ENCODE results near the gene TM9SF1. TPM values are rescaled to one million over a fixed set of nuclear protein-coding genes. Genes with fewer than 3 reads are reported as not detected.
A peak's percentile ranks its signal among the peaks of the same experiment; 100 is the strongest.

The TM9SF1 gene
- total and polyA plus RNA-seq, 2 of the 13 experiments (the other 11 are each of a cell fraction or from before 2014, with no cell fraction given), result 83.2 to 110 TPM

DNA sequence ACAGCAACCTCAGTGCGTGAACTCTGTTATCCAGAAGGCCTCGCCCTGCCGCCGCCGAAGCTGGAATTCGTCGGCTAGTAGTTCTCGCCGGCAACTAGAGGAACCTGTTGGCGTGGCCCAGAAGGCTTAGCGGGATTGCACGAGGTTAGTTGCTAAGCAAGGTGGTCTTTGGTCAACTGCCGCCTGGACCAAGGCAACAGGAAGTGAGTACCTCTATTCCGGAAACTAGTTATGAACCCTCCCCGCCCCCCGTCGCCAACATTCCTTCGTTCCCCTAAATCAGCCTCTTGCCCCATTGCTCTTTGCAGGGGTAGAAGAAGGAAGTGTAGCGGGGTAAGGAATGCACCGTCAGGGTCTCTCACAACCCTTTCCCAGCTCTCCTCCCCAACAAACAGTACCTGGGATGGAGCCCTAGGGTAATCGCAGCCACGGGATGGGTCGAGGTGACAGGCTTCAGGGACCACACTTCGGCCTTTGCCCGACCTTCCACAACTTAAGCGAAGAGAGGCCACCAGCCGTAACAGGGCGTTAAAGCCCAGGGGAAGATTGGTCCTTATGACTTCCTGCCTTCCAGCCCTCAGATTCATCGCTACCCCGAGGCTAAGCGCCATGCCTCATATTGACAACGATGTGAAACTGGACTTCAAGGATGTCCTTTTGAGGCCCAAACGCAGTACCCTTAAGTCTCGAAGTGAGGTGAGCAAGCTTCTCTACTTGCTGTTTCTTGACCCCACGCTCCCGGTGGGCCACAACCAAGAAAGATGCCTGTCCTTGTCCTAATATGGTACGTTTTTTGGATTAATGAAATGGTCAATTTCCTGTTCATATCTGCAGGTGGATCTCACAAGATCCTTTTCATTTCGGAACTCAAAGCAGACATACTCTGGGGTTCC is 37.6 kb upstream of the TM9SF1 start, which contains the start of gene GMPR2 (continued):
- TF ChIP-seq, protein P1, sequence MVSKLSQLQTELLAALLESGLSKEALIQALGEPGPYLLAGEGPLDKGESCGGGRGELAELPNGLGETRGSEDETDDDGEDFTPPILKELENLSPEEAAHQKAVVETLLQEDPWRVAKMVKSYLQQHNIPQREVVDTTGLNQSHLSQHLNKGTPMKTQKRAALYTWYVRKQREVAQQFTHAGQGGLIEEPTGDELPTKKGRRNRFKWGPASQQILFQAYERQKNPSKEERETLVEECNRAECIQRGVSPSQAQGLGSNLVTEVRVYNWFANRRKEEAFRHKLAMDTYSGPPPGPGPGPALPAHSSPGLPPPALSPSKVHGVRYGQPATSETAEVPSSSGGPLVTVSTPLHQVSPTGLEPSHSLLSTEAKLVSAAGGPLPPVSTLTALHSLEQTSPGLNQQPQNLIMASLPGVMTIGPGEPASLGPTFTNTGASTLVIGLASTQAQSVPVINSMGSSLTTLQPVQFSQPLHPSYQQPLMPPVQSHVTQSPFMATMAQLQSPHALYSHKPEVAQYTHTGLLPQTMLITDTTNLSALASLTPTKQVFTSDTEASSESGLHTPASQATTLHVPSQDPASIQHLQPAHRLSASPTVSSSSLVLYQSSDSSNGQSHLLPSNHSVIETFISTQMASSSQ (IDR thresholded peaks at IDR 0.05; ENCODE audit: low read depth), result peak; percentile 26; the same call in 1 of the 2 replicates
- TF ChIP-seq, protein P1 (CRISPR knock-in tag; IDR thresholded peaks at IDR 0.05; ENCODE audit: borderline replicate concordance), result peak; percentile 45; the same call in 1 of the 2 replicates
- TF ChIP-seq ZNF782 (CRISPR knock-in tag; IDR thresholded peaks at IDR 0.05; ENCODE audit: borderline replicate concordance), result no peak; the same call in 1 of the 2 replicates
- no peak; the same call in none of the 2 replicates for TF ChIP-seq RARA (CRISPR knock-in tag; IDR thresholded peaks at IDR 0.05)
- TF ChIP-seq PAWR (CRISPR knock-in tag; IDR thresholded peaks at IDR 0.05; ENCODE audit: borderline replicate concordance), result 0 out of 2 replicates have a peak, but pooled peaks have one; percentile 72
- TF ChIP-seq, protein P2, sequence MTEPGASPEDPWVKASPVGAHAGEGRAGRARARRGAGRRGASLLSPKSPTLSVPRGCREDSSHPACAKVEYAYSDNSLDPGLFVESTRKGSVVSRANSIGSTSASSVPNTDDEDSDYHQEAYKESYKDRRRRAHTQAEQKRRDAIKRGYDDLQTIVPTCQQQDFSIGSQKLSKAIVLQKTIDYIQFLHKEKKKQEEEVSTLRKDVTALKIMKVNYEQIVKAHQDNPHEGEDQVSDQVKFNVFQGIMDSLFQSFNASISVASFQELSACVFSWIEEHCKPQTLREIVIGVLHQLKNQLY (CRISPR knock-in tag; IDR thresholded peaks at IDR 0.05), result peak; percentile 64; the same call in 1 of the 2 replicates
- TF ChIP-seq, protein P3, sequence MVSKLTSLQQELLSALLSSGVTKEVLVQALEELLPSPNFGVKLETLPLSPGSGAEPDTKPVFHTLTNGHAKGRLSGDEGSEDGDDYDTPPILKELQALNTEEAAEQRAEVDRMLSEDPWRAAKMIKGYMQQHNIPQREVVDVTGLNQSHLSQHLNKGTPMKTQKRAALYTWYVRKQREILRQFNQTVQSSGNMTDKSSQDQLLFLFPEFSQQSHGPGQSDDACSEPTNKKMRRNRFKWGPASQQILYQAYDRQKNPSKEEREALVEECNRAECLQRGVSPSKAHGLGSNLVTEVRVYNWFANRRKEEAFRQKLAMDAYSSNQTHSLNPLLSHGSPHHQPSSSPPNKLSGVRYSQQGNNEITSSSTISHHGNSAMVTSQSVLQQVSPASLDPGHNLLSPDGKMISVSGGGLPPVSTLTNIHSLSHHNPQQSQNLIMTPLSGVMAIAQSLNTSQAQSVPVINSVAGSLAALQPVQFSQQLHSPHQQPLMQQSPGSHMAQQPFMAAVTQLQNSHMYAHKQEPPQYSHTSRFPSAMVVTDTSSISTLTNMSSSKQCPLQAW (CRISPR knock-in tag; IDR thresholded peaks at IDR 0.05), result peak; percentile 26
- TF ChIP-seq ZNF557 (CRISPR knock-in tag; IDR thresholded peaks at IDR 0.05), result peak; percentile 92; the same call in 1 of the 2 replicates
- TF ChIP-seq, protein P4, sequence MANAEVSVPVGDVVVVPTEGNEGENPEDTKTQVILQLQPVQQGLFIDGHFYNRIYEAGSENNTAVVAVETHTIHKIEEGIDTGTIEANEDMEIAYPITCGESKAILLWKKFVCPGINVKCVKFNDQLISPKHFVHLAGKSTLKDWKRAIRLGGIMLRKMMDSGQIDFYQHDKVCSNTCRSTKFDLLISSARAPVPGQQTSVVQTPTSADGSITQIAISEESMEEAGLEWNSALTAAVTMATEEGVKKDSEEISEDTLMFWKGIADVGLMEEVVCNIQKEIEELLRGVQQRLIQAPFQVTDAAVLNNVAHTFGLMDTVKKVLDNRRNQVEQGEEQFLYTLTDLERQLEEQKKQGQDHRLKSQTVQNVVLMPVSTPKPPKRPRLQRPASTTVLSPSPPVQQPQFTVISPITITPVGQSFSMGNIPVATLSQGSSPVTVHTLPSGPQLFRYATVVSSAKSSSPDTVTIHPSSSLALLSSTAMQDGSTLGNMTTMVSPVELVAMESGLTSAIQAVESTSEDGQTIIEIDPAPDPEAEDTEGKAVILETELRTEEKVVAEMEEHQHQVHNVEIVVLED (CRISPR knock-in tag; IDR thresholded peaks at IDR 0.05; ENCODE audit: borderline replicate concordance), result peak; percentile 91; the same call in 1 of the 2 replicates
- peak; percentile 88 for TF ChIP-seq HDAC1 (CRISPR knock-in tag; IDR thresholded peaks at IDR 0.05)
- TF ChIP-seq, protein P5, sequence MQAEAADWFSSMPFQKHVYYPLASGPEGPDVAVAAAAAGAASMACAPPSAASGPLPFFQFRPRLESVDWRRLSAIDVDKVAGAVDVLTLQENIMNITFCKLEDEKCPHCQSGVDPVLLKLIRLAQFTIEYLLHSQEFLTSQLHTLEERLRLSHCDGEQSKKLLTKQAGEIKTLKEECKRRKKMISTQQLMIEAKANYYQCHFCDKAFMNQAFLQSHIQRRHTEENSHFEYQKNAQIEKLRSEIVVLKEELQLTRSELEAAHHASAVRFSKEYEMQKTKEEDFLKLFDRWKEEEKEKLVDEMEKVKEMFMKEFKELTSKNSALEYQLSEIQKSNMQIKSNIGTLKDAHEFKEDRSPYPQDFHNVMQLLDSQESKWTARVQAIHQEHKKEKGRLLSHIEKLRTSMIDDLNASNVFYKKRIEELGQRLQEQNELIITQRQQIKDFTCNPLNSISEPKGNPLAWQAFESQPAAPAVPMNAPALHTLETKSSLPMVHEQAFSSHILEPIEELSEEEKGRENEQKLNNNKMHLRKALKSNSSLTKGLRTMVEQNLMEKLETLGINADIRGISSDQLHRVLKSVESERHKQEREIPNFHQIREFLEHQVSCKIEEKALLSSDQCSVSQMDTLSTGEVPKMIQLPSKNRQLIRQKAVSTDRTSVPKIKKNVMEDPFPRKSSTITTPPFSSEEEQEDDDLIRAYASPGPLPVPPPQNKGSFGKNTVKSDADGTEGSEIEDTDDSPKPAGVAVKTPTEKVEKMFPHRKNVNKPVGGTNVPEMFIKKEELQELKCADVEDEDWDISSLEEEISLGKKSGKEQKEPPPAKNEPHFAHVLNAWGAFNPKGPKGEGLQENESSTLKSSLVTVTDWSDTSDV (CRISPR knock-in tag; IDR thresholded peaks at IDR 0.05), result peak; percentile 41; the same call in 1 of the 2 replicates
- no peak for TF ChIP-seq TBL1XR1 (IDR thresholded peaks at IDR 0.05; ENCODE audit: borderline replicate concordance, low read length, partially characterized antibody)
- TF ChIP-seq NONO (IDR thresholded peaks at IDR 0.05), result no peak
- TF ChIP-seq NONO (CRISPR knock-in tag; conservative IDR thresholded peaks at IDR 0.05), result peak; percentile 94
- TF ChIP-seq, protein P6, sequence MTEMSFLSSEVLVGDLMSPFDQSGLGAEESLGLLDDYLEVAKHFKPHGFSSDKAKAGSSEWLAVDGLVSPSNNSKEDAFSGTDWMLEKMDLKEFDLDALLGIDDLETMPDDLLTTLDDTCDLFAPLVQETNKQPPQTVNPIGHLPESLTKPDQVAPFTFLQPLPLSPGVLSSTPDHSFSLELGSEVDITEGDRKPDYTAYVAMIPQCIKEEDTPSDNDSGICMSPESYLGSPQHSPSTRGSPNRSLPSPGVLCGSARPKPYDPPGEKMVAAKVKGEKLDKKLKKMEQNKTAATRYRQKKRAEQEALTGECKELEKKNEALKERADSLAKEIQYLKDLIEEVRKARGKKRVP (CRISPR knock-in tag; IDR thresholded peaks at IDR 0.05), result peak in 1 of 2 experiments; percentile 73; a peak in 1 of 4 replicates
